ENCODE measurements around the gene AGAP1. TPM values are rescaled to one million over a fixed set of nuclear protein-coding genes. Genes with fewer than 3 reads are reported as not detected.

The AGAP1 gene
- polyA plus RNA-seq, 1 donor from 2014 or later: 17.4 TPM

DNA sequence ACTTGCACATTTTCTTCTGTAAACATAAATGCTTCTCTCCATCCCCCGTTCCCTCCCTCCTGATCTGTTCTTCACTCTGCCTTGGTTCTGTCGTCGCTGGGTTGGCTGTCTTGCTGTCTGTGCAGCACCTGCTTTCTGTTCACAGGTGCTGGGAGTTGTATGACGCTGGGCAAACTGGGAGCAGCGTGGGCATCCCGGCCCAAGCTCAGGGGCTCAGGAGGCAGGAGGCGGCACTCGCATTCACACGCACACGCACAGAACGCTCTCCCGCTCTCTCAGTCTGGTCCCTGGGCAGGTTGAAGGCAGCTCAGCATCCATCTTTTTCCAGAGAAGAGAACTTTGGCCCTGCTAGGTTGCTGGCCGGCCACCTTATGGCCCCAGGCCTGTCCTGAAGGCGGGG, 618.6 kb downstream of the AGAP1 start:
- Histone ChIP-seq H3K79me2 (replicated peaks; ENCODE audit: insufficient read depth, low read length) (no peaks in the 10 kb centered on the region), H3K4me3 (ENCODE audit: low read length) (no peak overlapping the region), H4K20me1 (ENCODE audit: insufficient read depth) (no peaks in the 10 kb centered on the region), H3K9ac (ENCODE audit: low read length) (no peak overlapping the region), H3K27me3 (ENCODE audit: insufficient read depth, low read depth, low read length) (no peaks in the 10 kb centered on the region), H3K9me2 (ENCODE audit: insufficient read depth, low read length) (no peaks in the 10 kb centered on the region), H3K9me3 (ENCODE audit: low read length) (no peaks in the 10 kb centered on the region), H3F3A (ENCODE audit: insufficient read depth, low read length, poor library complexity, severe bottlenecking) (no peaks in the 10 kb centered on the region), H3K27ac (ENCODE audit: low read length) (no peak overlapping the region), H2AFZ (ENCODE audit: low read depth, low read length) (no peak overlapping the region), H3K36me3 (ENCODE audit: insufficient read depth, low read length) (no peaks in the 10 kb centered on the region), H3K4me2 (ENCODE audit: low read length) (no peak overlapping the region)
- TF ChIP-seq EP300 (conservative IDR thresholded peaks at IDR 0.05; ENCODE audit: poor library complexity, severe bottlenecking) (no peak), MXI1 (conservative IDR thresholded peaks at IDR 0.05; ENCODE audit: poor library complexity, severe bottlenecking) (no peak), EZH2 (IDR thresholded peaks at IDR 0.05; ENCODE audit: borderline replicate concordance, insufficient read depth, low read length, poor library complexity, severe bottlenecking) (no peak), CTCF (IDR thresholded peaks at IDR 0.05; ENCODE audit: poor library complexity, severe bottlenecking) (no peak), TAF1 (IDR thresholded peaks at IDR 0.05; ENCODE audit: low read depth) (no peak), RAD21 (conservative IDR thresholded peaks at IDR 0.05) (no peak), POLR2AphosphoS5 (IDR thresholded peaks at IDR 0.05) (no peak), SMC3 (conservative IDR thresholded peaks at IDR 0.05; ENCODE audit: poor library complexity) (no peak), REST (IDR thresholded peaks at IDR 0.05; ENCODE audit: borderline replicate concordance) (no peak)

DNA sequence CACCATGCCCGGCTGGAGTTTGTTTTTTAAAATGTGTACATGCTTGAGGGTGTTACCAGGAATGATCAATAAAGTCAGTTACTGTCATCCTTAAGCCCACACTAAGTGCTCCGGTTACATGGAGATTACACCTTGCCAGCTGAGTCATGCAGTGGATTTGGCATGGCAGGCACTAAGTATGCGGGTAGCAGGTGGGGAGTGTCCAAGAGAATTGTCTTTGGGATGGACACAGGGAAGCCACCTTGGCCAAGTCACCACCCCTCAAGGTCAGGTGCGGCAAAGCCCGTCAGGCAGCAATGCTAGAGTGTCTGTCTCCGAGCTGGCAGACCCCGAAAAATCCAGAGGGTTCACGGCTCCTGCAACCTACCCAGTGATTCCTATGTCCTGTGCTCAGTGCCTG, 619.6 kb downstream of the AGAP1 start:
- H3K4me3 ChIP-seq (ENCODE audit: low read length): no peak overlapping the region
- H3K9ac ChIP-seq (ENCODE audit: low read length): no peak overlapping the region
- H3K9me3 ChIP-seq (ENCODE audit: low read length): no peaks in the 10 kb centered on the region
- H3K27ac ChIP-seq (ENCODE audit: low read length): no peak overlapping the region
- no peak overlapping the region for H3K4me2 ChIP-seq (ENCODE audit: low read length)
- TF ChIP-seq SMC3 (conservative IDR thresholded peaks at IDR 0.05; ENCODE audit: poor library complexity): no peak
- no peak for TF ChIP-seq MXI1 (conservative IDR thresholded peaks at IDR 0.05; ENCODE audit: poor library complexity, severe bottlenecking)
- no peak for TF ChIP-seq POLR2AphosphoS5 (IDR thresholded peaks at IDR 0.05)
- no peak for TF ChIP-seq RAD21 (conservative IDR thresholded peaks at IDR 0.05)
- no peak for TF ChIP-seq TAF1 (IDR thresholded peaks at IDR 0.05; ENCODE audit: low read depth)
- no peak for TF ChIP-seq REST (IDR thresholded peaks at IDR 0.05; ENCODE audit: borderline replicate concordance)
- no peak for TF ChIP-seq CTCF (IDR thresholded peaks at IDR 0.05; ENCODE audit: poor library complexity, severe bottlenecking)
- no peak for TF ChIP-seq EZH2 (IDR thresholded peaks at IDR 0.05; ENCODE audit: borderline replicate concordance, insufficient read depth, low read length, poor library complexity, severe bottlenecking)
- no peak for TF ChIP-seq EP300 (conservative IDR thresholded peaks at IDR 0.05; ENCODE audit: poor library complexity, severe bottlenecking)
- H2AFZ ChIP-seq (ENCODE audit: low read depth, low read length): no peak overlapping the region
- H3K9me2 ChIP-seq (ENCODE audit: insufficient read depth, low read length): no peaks in the 10 kb centered on the region
- no peaks in the 10 kb centered on the region for H3K36me3 ChIP-seq (ENCODE audit: insufficient read depth, low read length)
- no peaks in the 10 kb centered on the region for H3F3A ChIP-seq (ENCODE audit: insufficient read depth, low read length, poor library complexity, severe bottlenecking)
- H3K27me3 ChIP-seq (ENCODE audit: insufficient read depth, low read depth, low read length): peaks cover 7% of the 10 kb centered on the region
- no peaks in the 10 kb centered on the region for H3K79me2 ChIP-seq (replicated peaks; ENCODE audit: insufficient read depth, low read length)
- H4K20me1 ChIP-seq (ENCODE audit: insufficient read depth): no peaks in the 10 kb centered on the region

All from neural cell (in vitro differentiated cells).